IPS-20b (cell line): Measurements from ENCODE around the gene FAM241A.
"Not testable (repeated sequence)": the region's sequence is repeated elsewhere in the genome, so short reads cannot be mapped to it uniquely, and the experiment has no call there.

Experiments
- H3K27ac ChIP-seq: one replicate; pipeline ENCODE4 v1.5.1; 2013; ENCODE audit warnings: low read length
- H3K27me3 ChIP-seq: 2 replicates; pipeline ENCODE4 v1.6.1; 2013; ENCODE audit warnings: mild to moderate bottlenecking, low read length, inconsistent platforms; ENCODE audit not compliant: insufficient read depth
- H3K36me3 ChIP-seq: 2 replicates; pipeline ENCODE4 v1.6.1; 2013; ENCODE audit warnings: low read depth, mild to moderate bottlenecking, inconsistent platforms, low read length, moderate library complexity; ENCODE audit not compliant: insufficient read depth
- H3K4me1 ChIP-seq: 2 replicates; pipeline ENCODE4 v1.6.1; 2013; ENCODE audit warnings: mild to moderate bottlenecking, control low read depth, inconsistent platforms, low read length, moderate library complexity; ENCODE audit not compliant: insufficient read depth
- H3K4me3 ChIP-seq: 2 replicates; pipeline ENCODE4 v1.5.1; 2013; ENCODE audit warnings: mild to moderate bottlenecking, low read length, inconsistent platforms
- H3K9ac ChIP-seq: 2 replicates; pipeline ENCODE4 v1.6.1; 2013; ENCODE audit warnings: low read depth, mild to moderate bottlenecking, inconsistent platforms, low read length, moderate library complexity
- H3K9me3 ChIP-seq: 2 replicates; pipeline ENCODE4 v1.6.1; 2013; ENCODE audit warnings: mild to moderate bottlenecking, low read depth, low read length, inconsistent platforms; ENCODE audit not compliant: insufficient read depth

The FAM241A gene

DNA sequence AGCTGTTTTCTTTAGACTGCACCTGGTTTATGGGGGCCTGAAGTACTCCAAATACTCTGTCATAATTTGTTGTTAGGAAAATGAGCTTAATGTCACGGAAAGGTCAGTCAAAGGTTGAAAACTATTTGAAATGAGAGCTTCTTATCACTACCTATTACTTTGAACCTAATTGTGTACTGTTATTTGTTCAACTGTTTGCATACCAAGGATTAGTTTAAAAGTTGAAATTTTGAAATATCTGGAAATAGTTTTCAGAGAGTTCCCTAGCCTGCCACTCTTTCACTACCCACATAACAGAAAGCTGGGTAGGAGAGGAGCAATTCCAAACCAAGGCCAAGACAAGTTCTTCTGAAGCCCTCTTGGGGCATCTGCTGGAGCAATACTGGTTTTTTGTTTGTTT lies 58.3 kb downstream of the FAM241A start:
- Histone ChIP-seq H3K9me3 (no peaks in the 10 kb centered on the region), H3K4me1 (no peaks in the 10 kb centered on the region), H3K27me3 (no peaks in the 10 kb centered on the region), H3K27ac (no peak overlapping the region), H3K4me3 (no peak overlapping the region), H3K36me3 (no peaks in the 10 kb centered on the region), H3K9ac (no peak overlapping the region)

DNA sequence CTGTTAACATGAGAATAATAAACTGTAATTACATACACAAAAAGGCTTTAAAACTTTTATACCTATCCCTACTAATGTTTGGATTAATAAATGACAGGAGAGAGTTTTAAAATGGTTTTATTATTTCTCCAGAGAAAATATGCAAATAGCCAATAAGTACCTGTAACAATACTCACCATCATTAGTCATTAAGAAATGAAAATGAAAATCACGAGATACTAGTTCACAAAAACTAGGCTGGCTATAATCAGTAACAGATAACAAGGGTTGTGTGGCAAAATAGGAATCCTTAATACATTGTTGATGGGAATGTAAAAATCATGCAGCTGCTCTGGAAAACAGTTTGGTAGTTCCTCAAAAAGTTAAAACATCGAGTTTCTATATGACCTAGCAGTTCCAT lies 61.2 kb downstream of the FAM241A start:
- Histone ChIP-seq H3K4me3 (no peak overlapping the region), H3K4me1 (no peaks in the 10 kb centered on the region), H3K9ac (no peak overlapping the region), H3K27me3 (no peaks in the 10 kb centered on the region), H3K9me3 (no peaks in the 10 kb centered on the region), H3K36me3 (no peaks in the 10 kb centered on the region), H3K27ac (no peak overlapping the region)

DNA sequence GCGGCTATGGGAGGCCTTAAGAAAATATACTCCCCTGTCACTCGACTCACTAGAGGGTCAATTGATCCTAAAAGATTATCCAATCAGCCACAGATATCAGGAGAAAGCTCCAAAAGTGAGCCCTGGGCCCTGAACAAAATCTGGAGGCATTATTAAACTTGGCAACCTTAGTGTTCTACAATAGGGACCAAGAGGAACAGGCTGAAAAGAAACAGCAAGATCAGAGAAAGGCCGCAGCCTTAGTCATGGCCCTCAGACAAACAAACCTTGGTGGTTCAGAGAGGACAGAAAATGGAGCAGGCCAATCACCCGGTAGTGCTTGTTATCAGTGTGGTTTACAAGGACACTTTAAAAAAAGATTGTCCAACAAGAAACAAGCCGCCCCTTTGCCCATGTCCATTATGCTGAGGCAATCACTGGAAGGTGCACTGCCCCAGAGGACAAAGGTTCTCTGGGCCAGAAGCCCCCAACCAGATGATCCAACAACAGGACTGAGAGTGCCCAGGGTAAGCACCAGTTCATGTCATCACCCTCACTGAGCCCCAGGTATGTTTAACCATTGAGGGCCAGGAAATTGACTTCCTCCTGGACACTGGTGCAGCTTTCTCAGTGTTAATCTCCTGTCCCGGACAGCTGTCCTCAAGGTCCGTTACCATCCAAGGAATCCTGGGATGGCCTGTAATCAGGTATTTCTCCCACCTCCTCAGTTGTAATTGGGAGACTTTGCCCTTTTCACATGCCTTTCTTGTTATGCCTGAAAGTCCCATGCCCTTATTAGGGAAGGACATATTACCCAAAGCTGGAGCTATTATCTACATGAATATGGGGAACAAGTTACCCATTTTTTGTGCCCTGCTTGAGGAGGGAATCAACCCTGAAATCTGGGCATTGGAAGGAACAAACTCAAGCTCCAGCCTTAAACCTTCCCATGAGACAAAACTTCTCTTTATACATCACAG lies 63.2 kb downstream of the FAM241A start:
- not testable (repeated sequence) for H3K27me3 ChIP-seq, H3K36me3 ChIP-seq, H3K4me1 ChIP-seq, H3K27ac ChIP-seq, H3K4me3 ChIP-seq, H3K9ac ChIP-seq, H3K9me3 ChIP-seq

DNA sequence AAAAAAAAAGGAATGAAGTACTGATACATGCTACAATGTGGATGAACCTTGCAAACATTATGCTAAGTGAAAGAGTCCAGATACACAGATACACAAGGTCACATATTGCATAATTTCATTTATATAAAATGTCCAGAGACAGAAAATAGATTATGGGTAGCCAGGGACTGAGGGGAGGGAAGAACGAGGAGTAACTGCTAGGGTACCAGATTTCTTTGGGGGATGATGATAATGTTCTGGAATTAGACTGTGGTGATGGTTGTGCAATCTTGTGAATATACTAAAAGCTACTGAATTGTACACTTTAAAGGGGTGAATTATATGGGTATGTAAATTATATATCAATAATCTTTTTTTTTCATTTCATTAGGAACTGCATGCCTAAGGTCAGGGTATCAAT lies 65.5 kb downstream of the FAM241A start:
- H3K27ac ChIP-seq, result no peak overlapping the region
- H3K4me3 ChIP-seq, result no peak overlapping the region
- H3K9me3 ChIP-seq, result 0 out of 2 replicates have a peak, but pooled peaks cover 6% of the 10 kb centered on the region
- H3K9ac ChIP-seq, result no peak overlapping the region
- H3K4me1 ChIP-seq, result no peaks in the 10 kb centered on the region
- no peaks in the 10 kb centered on the region for H3K36me3 ChIP-seq
- H3K27me3 ChIP-seq, result no peaks in the 10 kb centered on the region

DNA sequence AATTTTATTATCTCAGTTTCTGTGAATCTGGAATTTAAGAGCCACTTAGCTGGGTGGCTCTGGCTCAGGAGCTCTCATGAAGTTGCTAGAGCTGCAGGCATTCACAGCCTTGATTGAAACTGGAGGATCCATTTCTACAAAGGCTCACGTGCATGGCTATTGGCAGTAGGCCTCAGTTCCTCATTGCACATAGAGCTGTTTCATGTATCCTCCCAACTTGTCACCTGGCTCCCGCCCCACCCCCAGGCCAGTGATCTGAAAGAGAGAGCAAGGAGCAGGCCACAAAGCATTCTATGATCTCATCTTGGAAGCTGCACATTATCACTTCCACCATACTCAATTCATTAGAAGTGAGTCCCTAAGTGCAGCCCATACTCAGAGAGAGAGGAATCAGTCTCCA lies 67.8 kb downstream of the FAM241A start:
- Histone ChIP-seq H3K36me3 (no peaks in the 10 kb centered on the region), H3K9me3 (0 out of 2 replicates have a peak, but pooled peaks cover 6% of the 10 kb centered on the region), H3K4me1 (no peaks in the 10 kb centered on the region), H3K27ac (no peak overlapping the region), H3K27me3 (no peaks in the 10 kb centered on the region), H3K4me3 (no peak overlapping the region), H3K9ac (no peak overlapping the region)

DNA sequence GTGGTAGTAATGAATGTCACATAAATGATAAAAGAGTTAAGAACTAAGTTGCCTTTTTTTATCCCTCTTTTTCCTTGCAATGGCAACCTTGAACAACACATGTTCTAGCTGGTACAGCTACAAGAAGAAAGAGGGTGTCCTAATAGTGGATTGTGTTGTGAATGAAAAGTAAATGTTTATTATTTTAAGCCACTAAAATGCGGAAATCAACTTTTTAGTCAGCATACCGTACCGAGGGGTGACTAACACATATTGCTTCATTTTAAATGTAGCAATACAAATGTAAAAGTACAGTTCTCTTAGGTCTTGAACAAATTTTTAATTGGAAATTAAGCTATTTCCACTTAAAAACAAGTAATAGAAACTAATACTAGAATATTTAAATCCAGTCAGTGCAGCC lies 68.6 kb downstream of the FAM241A start:
- H3K27me3 ChIP-seq, result no peaks in the 10 kb centered on the region
- H3K9me3 ChIP-seq, result 0 out of 2 replicates have a peak, but pooled peaks cover 6% of the 10 kb centered on the region
- H3K4me1 ChIP-seq, result no peaks in the 10 kb centered on the region
- H3K27ac ChIP-seq, result no peak overlapping the region
- H3K36me3 ChIP-seq, result no peaks in the 10 kb centered on the region
- H3K9ac ChIP-seq, result no peak overlapping the region
- no peak overlapping the region for H3K4me3 ChIP-seq

GRCh38 chr4:112214390-112215264 lies 69.4 kb downstream of the FAM241A start:
- Histone ChIP-seq H3K4me3 (no peak overlapping the region), H3K9ac (no peak overlapping the region), H3K4me1 (no peaks in the 10 kb centered on the region), H3K27ac (no peak overlapping the region), H3K9me3 (0 out of 2 replicates have a peak, but pooled peaks cover 6% of the 10 kb centered on the region), H3K36me3 (no peaks in the 10 kb centered on the region), H3K27me3 (no peaks in the 10 kb centered on the region)

DNA sequence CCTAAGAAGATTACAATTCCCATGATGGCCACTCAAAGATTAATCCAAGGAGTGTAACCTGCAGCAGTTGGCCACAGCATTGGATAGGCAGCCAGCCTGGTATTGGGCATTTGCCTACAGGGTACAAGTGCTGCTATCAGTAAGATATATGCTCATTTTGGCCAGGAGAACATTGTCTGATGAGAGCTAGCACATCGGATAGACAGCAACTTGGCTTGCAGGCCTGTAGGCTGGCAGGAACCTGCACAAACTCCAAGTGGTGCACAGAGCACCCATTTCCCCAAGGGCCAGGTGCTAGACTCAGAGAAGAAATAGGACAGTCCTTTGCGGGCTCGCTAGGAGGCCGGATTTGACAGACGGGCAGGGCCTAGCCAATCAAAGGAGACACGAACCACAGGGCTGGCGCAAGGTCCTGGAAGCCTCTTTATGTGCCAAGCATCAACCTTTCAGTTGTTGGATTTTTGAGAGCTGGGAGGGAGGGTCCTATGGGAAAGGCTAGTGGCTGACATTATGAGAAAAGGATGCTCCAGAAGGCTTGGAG lies 74.6 kb downstream of the FAM241A start:
- no peaks in the 10 kb centered on the region for H3K4me1 ChIP-seq
- H3K9me3 ChIP-seq, result no peaks in the 10 kb centered on the region
- no peaks in the 10 kb centered on the region for H3K27me3 ChIP-seq
- H3K27ac ChIP-seq, result no peak overlapping the region
- no peak overlapping the region for H3K9ac ChIP-seq
- no peaks in the 10 kb centered on the region for H3K36me3 ChIP-seq
- no peak overlapping the region for H3K4me3 ChIP-seq

GRCh38 chr4:112222219-112222955 lies 77.1 kb downstream of the FAM241A start:
- Histone ChIP-seq H3K9me3 (no peaks in the 10 kb centered on the region), H3K36me3 (no peaks in the 10 kb centered on the region), H3K4me3 (no peak overlapping the region), H3K9ac (no peak overlapping the region), H3K4me1 (no peaks in the 10 kb centered on the region), H3K27ac (no peak overlapping the region), H3K27me3 (no peaks in the 10 kb centered on the region)

DNA sequence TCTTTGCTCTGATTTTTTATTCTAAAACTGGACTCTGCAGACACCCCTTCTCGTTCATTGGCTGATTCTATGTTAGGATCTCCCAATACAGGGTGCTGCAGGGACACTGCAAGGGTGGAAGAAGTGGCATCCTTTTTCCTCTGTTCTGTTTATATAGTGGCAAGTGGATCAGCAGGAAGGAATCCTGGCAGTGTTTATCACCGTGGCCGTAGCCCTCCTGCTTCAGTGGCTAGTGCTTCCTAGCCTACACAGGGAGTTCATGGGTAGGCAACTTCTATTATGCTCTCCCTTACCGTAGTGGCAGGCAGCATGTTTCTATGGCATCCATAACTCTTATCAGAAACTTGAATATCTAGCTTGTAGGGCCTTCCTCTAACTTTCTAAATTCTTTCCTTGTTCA lies 79.9 kb downstream of the FAM241A start:
- Histone ChIP-seq H3K27ac (no peak overlapping the region), H3K9ac (no peak overlapping the region), H3K27me3 (no peaks in the 10 kb centered on the region), H3K36me3 (no peaks in the 10 kb centered on the region), H3K4me3 (no peak overlapping the region), H3K9me3 (no peaks in the 10 kb centered on the region), H3K4me1 (no peaks in the 10 kb centered on the region; the same call in 1 of the 2 replicates)
